Activated CD4-positive, alpha-beta T cell treated with anti-CD3 and anti-CD28 coated beads, Interleukin-2, amount 50 U/mL, for 24 hours (primary cell): Measurements from ENCODE around the gene SLK.
A peak's percentile ranks its signal among the peaks of the same experiment; 100 is the strongest.

Experiments
- DNase-seq, 2 donors: peaks; one replicate each; pipeline ENCODE4 v3.0.0-alpha.2; 2020; ENCODE audit warnings: low read depth in 1 of 2, low spot score in 1 of 2

The SLK gene

DNA sequence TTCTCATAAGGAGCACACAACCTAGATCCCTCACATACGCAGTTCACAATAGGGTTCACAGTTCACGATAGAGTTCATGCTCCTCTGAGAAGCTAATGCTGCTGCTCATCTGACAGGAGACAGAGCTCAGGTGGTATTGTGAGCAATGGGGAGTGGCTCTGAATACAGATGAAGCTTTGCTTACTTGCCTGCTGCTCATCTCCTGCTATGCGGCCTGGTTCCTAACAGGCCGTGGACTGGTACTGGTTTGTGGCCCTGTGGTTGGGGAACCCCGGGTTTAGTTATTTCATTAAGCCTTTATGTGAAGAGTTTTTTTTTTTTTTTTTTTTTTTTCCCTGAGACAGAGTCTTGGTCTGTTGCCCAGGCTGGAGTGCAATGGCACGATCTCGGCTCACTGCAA, 19.4 kb downstream of the SLK start:
- DNase-seq = no peak

DNA sequence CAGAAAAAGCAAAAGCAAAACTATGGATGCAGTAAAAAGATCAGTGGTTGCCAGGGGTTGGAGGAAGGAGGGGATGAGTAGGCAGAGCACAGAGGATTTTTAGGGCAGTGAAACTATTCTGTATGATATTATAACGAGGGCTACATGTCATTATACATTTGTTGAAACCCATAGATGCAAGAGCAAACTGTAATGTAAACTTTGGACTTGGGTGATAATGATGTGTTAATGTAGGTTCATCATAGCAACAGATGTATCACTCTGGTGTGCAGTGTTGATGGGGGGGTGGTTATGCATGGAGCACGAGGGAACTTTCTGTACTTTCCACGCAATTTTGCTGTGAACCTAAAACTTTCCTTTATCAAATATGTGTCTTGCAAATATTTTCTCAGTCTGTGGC, 23.2 kb downstream of the SLK start:
- no peak for DNase-seq

DNA sequence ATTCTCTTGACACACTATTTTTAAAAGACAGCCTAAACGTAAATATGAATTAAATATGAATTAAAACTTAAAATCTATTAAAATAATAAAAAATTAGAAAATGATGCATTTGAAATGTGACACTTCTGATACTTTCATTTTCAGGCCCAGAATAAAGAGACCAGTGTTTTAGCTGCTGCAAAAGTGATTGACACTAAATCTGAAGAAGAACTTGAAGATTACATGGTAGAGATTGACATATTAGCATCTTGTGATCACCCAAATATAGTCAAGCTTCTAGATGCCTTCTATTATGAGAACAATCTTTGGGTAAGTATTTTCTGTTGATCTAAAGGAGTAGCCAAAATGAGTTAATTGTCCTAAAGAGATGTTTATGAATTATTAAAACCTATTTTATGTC, 23.6 kb downstream of the SLK start:
- no peak for DNase-seq

GRCh38 chr10:103991393-103992128, 24.6 kb downstream of the SLK start:
- DNase-seq = no peak

GRCh38 chr10:103995134-103995533, 28.2 kb downstream of the SLK start:
- DNase-seq = no peak

DNA sequence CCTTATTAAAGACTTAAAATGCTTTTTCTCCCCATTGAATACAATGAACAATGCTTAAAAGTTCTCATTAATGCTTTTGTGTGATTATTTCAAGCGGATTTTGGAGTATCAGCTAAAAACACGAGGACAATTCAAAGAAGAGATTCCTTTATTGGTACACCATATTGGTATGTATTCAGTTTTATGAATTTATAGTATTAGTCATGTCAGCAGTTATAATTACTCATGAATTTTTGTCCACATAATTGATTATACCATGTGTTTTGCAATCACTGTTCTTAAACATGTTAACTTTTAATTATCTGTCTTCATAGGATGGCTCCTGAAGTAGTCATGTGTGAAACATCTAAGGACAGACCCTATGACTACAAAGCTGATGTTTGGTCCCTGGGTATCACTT, 31.9 kb downstream of the SLK start:
- no peak for DNase-seq

GRCh38 chr10:104002911-104003310, 36.0 kb downstream of the SLK start:
- DNase-seq = no peak

DNA sequence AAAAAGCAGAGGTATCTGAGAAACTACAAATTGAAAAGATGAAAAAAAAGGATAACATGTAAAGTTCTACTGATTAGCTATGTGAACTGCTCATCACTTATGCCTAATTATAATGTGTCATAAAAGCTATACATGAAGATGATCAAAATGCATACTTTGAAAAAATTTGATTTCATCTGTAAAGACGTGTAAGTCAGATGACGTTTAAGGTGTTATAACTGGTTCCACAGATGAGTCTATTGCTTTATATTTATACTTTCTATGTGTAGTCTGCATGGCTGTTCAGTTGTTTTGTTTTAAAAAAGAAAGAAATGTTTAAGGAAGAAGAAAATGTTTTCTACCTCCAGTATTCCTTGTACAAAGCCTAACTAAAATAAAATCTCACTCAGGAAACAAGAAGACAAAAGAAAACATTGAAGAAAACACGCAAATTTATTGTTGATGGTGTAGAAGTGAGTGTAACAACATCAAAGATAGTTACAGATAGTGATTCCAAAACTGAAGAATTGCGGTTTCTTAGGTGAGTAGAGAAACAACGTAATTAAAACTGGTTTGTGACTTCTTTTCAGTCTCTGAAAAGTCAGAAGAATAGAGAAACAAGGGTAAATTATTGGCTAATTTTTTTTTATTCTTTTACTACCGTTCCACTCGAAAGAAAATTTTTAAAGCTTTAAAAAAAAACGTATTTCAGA, 38.4 kb downstream of the SLK start:
- DNase-seq = no peak

GRCh38 chr10:104011904-104012303, 45.0 kb downstream of the SLK start:
- DNase-seq = no peak

DNA sequence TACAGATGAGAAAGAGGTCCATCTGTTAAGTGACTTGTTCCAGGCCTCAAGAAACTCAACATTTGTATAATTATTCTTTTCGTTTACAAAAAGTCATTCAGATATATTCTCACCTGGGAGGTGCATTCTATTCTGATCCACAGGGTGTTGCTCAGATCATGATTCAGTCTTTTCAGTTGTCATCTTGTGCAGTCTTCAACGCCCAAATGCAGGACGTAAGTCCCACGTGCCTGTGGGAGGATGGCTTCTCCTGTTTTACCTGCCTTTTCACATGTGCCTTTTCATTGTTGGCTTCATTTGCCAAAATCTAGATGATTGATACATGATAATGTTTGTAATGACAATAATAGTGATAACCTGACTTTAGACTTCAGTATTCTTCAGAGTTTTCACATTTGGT, 46.5 kb downstream of the SLK start:
- no peak for DNase-seq

- DNase-seq = no peak
Measured at GRCh38 chr10:104014176-104014575, 47.2 kb downstream of the SLK start.

DNA sequence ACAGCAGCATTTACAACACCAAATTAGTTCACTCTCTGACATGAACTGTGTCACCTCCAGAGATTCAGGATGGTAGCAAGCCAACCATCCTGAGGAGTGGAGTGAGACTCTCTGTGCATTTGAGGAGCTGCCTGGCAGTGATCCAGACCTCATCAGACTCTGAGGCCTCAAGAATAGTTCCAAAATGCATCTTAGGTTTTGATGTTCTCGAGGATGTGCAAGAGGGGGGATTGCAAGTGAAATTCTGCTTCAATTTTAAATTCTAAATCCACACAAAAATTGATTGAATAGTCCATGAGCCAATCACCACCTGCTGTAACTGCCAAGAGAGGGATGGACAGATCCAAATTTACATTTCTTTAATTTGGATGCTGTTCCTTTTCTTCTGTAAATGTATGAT, 49.7 kb downstream of the SLK start:
- DNase-seq = no peak

DNA sequence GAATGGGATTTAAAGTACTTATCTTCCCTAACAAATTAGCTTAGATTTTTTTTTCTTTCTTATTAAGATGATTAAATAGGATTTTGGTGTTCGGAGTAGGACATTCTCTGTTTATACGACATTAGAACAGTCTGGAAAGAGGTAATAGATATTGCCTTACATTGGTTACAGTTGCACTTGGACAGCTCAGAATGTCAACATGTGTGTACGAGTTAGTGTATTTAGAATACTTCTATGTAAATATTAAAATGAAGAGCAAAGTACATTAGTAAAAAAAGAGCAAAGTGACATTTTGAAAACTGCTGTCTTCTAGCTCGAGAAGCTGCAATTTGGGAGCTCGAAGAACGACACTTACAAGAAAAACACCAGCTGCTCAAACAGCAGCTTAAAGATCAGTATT, 51.5 kb downstream of the SLK start:
- DNase-seq = no peak

GRCh38 chr10:104020020-104020419, 53.1 kb downstream of the SLK start:
- no peak for DNase-seq

DNA sequence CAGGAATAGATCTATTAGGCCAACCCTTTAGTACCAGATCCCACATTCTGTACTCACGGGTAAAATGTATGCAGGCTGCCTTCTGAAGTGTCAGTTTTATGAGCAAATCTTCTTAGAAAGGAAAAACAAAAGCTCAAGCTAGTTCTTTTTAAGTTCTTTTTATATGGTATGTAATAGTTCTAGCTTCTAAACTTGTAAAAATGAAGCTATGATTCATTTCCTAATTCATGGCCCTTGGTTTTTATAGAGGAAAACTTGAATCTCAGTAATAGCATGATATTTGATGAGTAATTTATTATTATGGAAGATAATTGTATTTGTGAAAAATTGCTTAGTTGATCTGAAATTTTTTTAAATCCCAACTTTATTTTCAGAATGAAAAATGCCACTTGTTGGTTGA, 54.3 kb downstream of the SLK start:
- DNase-seq = no peak

DNA sequence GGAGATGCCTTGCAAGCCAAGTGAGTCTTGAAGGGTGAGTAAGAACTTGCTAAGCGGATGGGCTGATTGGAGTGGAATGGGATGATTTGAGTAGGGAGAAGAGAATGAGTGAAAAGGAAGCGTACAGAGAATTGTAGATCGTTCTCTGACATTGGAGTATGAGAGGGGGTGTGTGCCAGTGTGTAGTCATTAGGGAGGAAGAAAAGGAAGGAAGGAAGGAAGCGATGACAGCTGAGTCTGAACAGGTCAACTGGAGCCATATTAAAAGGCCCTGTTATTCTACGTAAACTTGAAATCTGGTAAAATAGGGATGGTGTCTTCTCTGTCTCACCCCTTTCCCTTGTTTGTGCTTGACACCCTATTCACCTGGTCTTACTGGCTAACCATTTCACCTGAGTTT, 55.1 kb downstream of the SLK start:
- no peak for DNase-seq

- no peak for DNase-seq
Measured at GRCh38 chr10:104025524-104025923, 58.6 kb downstream of the SLK start.

DNA sequence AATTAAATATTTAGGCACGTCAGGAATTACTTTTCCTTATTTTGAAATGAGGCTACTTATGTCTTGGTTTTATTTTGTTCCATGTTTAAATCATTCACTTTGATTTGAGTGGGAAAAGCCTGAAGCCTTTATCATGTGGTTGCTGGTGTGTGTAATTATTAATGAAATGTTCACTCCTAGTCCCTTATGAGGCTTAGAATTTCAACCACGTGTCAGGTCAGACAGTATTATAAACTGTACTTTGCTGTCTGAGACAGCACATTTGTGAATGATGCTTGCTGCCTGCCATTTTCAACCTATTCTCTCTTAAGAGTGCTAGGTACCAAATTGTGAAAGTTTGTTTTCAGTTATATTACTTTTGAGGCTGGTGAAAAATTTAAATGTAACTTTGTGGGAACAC, 59.8 kb downstream of the SLK start:
- no peak for DNase-seq

DNA sequence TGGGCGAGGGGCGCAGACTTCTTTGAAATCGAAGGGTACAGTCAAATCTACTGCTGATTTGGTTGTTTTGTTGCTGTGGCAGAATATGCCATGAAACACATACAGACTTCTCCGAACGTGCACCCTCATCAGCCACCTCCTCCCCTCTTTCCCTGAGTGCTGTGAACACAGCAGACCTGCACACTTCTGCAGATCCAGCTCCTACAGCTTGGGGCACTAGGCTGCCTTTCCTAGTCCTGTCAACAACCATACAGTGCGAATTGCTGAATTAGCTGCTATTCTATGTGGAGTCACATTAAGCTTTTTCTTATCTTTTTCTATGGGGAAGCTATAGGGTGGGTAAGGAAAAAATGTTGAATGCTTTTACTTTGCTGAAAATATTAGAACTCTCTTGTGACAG, 61.2 kb downstream of the SLK start:
- DNase-seq = peak in 1 of 2 donors; percentile 9

DNA sequence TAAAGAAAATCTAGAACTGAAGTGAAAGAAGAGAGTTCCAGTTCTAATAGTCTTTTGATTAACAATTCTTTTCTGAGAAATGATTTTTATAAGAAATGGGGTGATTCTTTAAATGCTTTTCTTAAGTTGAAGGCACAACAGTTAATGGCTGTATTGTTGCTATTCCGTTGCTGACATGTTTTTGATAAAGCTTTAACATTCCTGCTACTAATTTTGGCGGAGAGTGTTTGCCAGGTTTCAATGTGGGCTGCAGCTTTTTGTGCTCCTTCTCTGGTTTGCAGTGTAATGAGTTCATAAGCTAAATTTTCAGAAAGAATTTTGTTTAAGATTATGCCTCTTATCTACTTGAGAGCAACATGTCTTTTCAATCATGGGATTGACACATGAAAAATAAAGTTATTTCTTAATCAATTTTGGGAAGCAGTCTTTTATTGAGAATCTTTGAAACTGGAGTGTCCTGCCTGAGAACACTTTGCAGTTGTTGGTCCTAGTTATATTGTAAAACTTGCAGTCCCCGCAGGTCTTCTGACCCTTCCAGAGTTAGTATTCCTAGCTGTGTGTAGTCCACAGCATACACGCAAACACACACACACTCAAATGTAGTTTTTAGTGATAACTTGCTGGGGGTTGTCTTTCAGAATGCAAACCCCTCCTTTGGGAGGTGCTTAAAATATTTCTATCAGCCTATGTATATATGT, 62.0 kb downstream of the SLK start:
- DNase-seq = no peak

DNA sequence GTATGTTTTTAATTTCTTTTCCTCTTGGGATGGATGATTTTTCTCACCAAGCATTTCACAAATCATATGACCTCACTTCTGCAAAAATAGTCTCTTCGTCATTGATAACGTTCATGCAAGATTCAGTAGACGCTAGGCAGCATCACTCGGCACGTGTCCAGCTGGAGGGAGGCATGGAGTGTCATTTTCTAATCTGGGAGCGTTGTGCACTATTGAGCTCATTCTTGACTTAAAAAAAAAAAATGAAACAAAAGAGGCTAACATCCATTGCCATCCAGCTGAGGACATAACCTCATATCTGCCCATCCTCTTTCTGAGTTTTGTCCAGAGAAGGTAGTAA, 62.6 kb downstream of the SLK start:
- DNase-seq = no peak

DNA sequence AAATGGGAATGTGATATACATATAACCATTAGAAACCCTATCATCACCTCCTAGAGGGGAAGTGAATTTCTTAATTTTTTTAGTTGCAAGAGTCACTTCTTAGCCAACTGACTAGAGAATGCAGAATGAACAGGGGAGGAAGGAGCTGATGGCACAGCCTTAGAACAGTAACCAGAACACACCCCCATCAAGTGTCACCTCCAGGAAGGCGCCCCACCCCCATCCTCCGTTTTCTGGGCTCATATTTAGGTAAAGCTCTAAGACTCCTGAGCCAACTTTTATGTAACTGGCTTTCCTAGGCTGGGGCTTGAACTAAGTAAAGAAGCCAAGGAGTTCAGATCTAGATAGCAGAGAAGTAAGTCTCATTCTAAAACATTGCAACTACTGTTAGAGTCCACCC, 64.7 kb downstream of the SLK start:
- no peak for DNase-seq
